WTC11 (cell line): ENCODE data around the gene TGM2. TPM values are rescaled to one million over a fixed set of nuclear protein-coding genes. Genes with fewer than 3 reads are reported as not detected.

ENCODE experiments used
- ATAC-seq: fragments of 200-7000 bp; cut with Tn5 transposase; 2 replicates; pipeline ENCODE4 v1.10.0; 2021; ENCODE audit warnings: mild to moderate bottlenecking, moderate library complexity
- CTCF ChIA-PET: fragments of 300-600 bp; sonication (Branson Sonifier 250); formaldehyde crosslinking; loops from one replicate; lab custom pipeline; 2021; ENCODE audit warnings: antibody characterized with exemption; lab: Charles Lee
- POLR2A ChIA-PET: fragments of 350-600 bp; sonication (Branson Sonifier 250); formaldehyde crosslinking; loops from one replicate; lab custom pipeline; 2021; ENCODE audit warnings: antibody characterized with exemption; lab: Charles Lee
- DNase-seq: peaks from one replicate; pipeline ENCODE4 v3.0.0; 2021; ENCODE audit warnings: low spot score
- H3K27ac Mint-ChIP-seq: 2 replicates; pipeline ENCODE4 v1.8.0; 2021; ENCODE audit warnings: mixed read lengths
- H3K27me3 Mint-ChIP-seq: 2 replicates; pipeline ENCODE4 v1.8.0; 2021; ENCODE audit warnings: low read depth, mild to moderate bottlenecking, moderate library complexity, mixed read lengths
- H3K36me3 Mint-ChIP-seq: 2 replicates; pipeline ENCODE4 v1.8.0; 2021; ENCODE audit warnings: mixed read lengths
- H3K4me1 Mint-ChIP-seq: 2 replicates; pipeline ENCODE4 v1.8.0; 2022; ENCODE audit warnings: mixed read lengths
- H3K4me3 Mint-ChIP-seq: 2 replicates; pipeline ENCODE4 v1.8.0; 2021; ENCODE audit warnings: mild to moderate bottlenecking, moderate library complexity, mixed read lengths
- H3K9me3 Mint-ChIP-seq: 2 replicates; pipeline ENCODE4 v1.8.0; 2021; ENCODE audit warnings: mixed read lengths
- CBFB ChIP-seq: sonication (generic); formaldehyde crosslinking; IDR thresholded peaks from 2 replicates; pipeline ENCODE4 v1.8.1; 2022; ENCODE audit warnings: mild to moderate bottlenecking, low read depth, missing genetic modification reagents
- E2F5 ChIP-seq: sonication (generic); formaldehyde crosslinking; IDR thresholded peaks from 2 replicates; pipeline ENCODE4 v1.8.1; 2022; ENCODE audit warnings: mild to moderate bottlenecking, moderate library complexity, missing genetic modification reagents
- ELF4 ChIP-seq: sonication (generic); formaldehyde crosslinking; IDR thresholded peaks from 2 replicates; pipeline ENCODE4 v1.8.1; 2022; ENCODE audit warnings: low read depth, mild to moderate bottlenecking, moderate library complexity, missing genetic modification reagents
- FOXK1 ChIP-seq: sonication (generic); formaldehyde crosslinking; IDR thresholded peaks from 2 replicates; pipeline ENCODE4 v1.8.0; 2022; ENCODE audit warnings: mild to moderate bottlenecking, moderate library complexity, missing genetic modification reagents
- FOXP1 ChIP-seq: sonication (generic); formaldehyde crosslinking; IDR thresholded peaks from 2 replicates; pipeline ENCODE4 v1.8.0; 2022; ENCODE audit warnings: missing genetic modification reagents, mild to moderate bottlenecking, moderate library complexity, borderline replicate concordance
- GRHL2 ChIP-seq: fragments of 250-450 bp; sonication (Bioruptor Pico); IDR thresholded peaks from 2 replicates; pipeline ENCODE4 v1.8.0; 2022; ENCODE audit warnings: mild to moderate bottlenecking, moderate library complexity; ENCODE audit not compliant: insufficient replicate concordance, severe bottlenecking
- HMGXB4 ChIP-seq: sonication (generic); formaldehyde crosslinking; IDR thresholded peaks from 2 replicates; pipeline ENCODE4 v1.8.1; 2023; ENCODE audit warnings: mild to moderate bottlenecking, moderate library complexity, missing genetic modification reagents
- IRF2 ChIP-seq: sonication (generic); formaldehyde crosslinking; IDR thresholded peaks from 2 replicates; pipeline ENCODE4 v1.8.0; 2022; ENCODE audit warnings: low read depth, missing genetic modification reagents, borderline replicate concordance
- JUN ChIP-seq: sonication (generic); formaldehyde crosslinking; IDR thresholded peaks from 2 replicates; pipeline ENCODE4 v1.8.0; 2023; ENCODE audit warnings: mild to moderate bottlenecking, missing genetic modification reagents
- NFYB ChIP-seq: sonication (generic); formaldehyde crosslinking; conservative IDR thresholded peaks from 2 replicates; pipeline ENCODE4 v1.8.0; 2022; ENCODE audit warnings: low read depth, missing genetic modification reagents
- PRRX2 ChIP-seq: fragments of 250-450 bp; sonication (Bioruptor Pico); IDR thresholded peaks from 2 replicates; pipeline ENCODE4 v1.8.0; 2021; ENCODE audit warnings: mild to moderate bottlenecking
- RELA ChIP-seq: sonication (generic); formaldehyde crosslinking; IDR thresholded peaks from 2 replicates; pipeline ENCODE4 v1.8.1; 2022; ENCODE audit warnings: missing genetic modification reagents, mild to moderate bottlenecking, borderline replicate concordance
- RORB ChIP-seq: fragments of 250-450 bp; sonication (Bioruptor Pico); IDR thresholded peaks from 2 replicates; pipeline ENCODE4 v1.9.0; 2021; ENCODE audit warnings: mild to moderate bottlenecking
- SMAD4 ChIP-seq: sonication (generic); formaldehyde crosslinking; IDR thresholded peaks from 2 replicates; pipeline ENCODE4 v1.8.0; 2022; ENCODE audit warnings: mild to moderate bottlenecking, missing genetic modification reagents
- TEAD1 ChIP-seq: sonication (generic); formaldehyde crosslinking; IDR thresholded peaks from 2 replicates; pipeline ENCODE4 v1.8.0; 2022; ENCODE audit warnings: mild to moderate bottlenecking, missing genetic modification reagents
- TP53 ChIP-seq: sonication (generic); formaldehyde crosslinking; IDR thresholded peaks from 2 replicates; pipeline ENCODE4 v1.8.1; 2023; ENCODE audit warnings: mild to moderate bottlenecking, missing genetic modification reagents
- ZNF317 ChIP-seq: sonication (generic); formaldehyde crosslinking; IDR thresholded peaks from 2 replicates; pipeline ENCODE4 v1.8.1; 2023; ENCODE audit warnings: low read depth, mild to moderate bottlenecking, moderate library complexity, missing genetic modification reagents, borderline replicate concordance
- ZNF396 ChIP-seq: fragments of 250-450 bp; sonication (Bioruptor Pico); IDR thresholded peaks from 2 replicates; pipeline ENCODE4 v1.8.0; 2021; ENCODE audit warnings: mild to moderate bottlenecking, moderate library complexity, borderline replicate concordance
- ZNF423 ChIP-seq: fragments of 250-450 bp; sonication (Bioruptor Pico); IDR thresholded peaks from 2 replicates; pipeline ENCODE4 v2.1.2; 2022; ENCODE audit warnings: mild to moderate bottlenecking, moderate library complexity
- ZNF512 ChIP-seq: sonication (generic); formaldehyde crosslinking; IDR thresholded peaks from 2 replicates; pipeline ENCODE4 v1.8.1; 2022; ENCODE audit warnings: missing genetic modification reagents, borderline replicate concordance
- total RNA-seq: library from RNA; stranded (reverse); gene quantifications from 3 replicates; pipeline ENCODE4 v1.2.3, GENCODE V29; 2021
- TF ChIP-seq, protein P1 (sequence below): sonication (generic); formaldehyde crosslinking; IDR thresholded peaks from 2 replicates; pipeline ENCODE4 v1.8.0; 2022; ENCODE audit warnings: mild to moderate bottlenecking, missing genetic modification reagents
- TF ChIP-seq, protein P2 (sequence below): fragments of 250-450 bp; sonication (Bioruptor Pico); IDR thresholded peaks from 2 replicates; pipeline ENCODE4 v1.9.0; 2021; ENCODE audit warnings: mild to moderate bottlenecking

TGM2 gene
- total RNA-seq, 1 experiment from 2014 or later, result 1.5 TPM

GRCh38 chr20:38193586-38194105 is 28.6 kb upstream of the TGM2 start (continued):
- TF ChIP-seq RORB (CRISPR knock-in tag) (no peak), FOXP1 (no peak), NFYB (CRISPR knock-in tag) (no peak)

GRCh38 chr20:38192323-38192885 is 27.3 kb upstream of the TGM2 start:
- Mint-ChIP-seq H3K27me3 (no peaks in the 10 kb centered on the region), H3K4me3 (no peak overlapping the region), H3K27ac (no peak overlapping the region), H3K4me1 (peaks cover 7% of the 10 kb centered on the region; the same call in 1 of the 2 replicates), H3K9me3 (peaks cover 10% of the 10 kb centered on the region), H3K36me3 (peaks cover 6% of the 10 kb centered on the region)
- ChIA-PET POLR2A (no interaction called here), CTCF (interaction anchor here (1.8 kb wide), 1 partner anchor 119 kb away, joined by 4 read pairs; no protein-coding TSS in a partner anchor)
- no peak for TF ChIP-seq IRF2
- no peak for TF ChIP-seq PRRX2
- no peak for TF ChIP-seq HMGXB4
- TF ChIP-seq JUN (CRISPR knock-in tag), result no peak
- TF ChIP-seq, protein P1, sequence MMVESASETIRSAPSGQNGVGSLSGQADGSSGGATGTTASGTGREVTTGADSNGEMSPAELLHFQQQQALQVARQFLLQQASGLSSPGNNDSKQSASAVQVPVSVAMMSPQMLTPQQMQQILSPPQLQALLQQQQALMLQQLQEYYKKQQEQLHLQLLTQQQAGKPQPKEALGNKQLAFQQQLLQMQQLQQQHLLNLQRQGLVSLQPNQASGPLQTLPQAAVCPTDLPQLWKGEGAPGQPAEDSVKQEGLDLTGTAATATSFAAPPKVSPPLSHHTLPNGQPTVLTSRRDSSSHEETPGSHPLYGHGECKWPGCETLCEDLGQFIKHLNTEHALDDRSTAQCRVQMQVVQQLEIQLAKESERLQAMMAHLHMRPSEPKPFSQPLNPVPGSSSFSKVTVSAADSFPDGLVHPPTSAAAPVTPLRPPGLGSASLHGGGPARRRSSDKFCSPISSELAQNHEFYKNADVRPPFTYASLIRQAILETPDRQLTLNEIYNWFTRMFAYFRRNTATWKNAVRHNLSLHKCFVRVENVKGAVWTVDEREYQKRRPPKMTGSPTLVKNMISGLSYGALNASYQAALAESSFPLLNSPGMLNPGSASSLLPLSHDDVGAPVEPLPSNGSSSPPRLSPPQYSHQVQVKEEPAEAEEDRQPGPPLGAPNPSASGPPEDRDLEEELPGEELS (CRISPR knock-in tag), result no peak
- TF ChIP-seq ZNF512 (CRISPR knock-in tag), result no peak
- TF ChIP-seq E2F5 (CRISPR knock-in tag), result no peak
- TF ChIP-seq TEAD1 (CRISPR knock-in tag), result no peak
- no peak for TF ChIP-seq RELA (CRISPR knock-in tag)
- TF ChIP-seq ELF4 (CRISPR knock-in tag), result no peak
- TF ChIP-seq SMAD4 (CRISPR knock-in tag), result no peak
- TF ChIP-seq ZNF317 (CRISPR knock-in tag), result no peak
- ATAC-seq, result no peak
- no peak for DNase-seq

GRCh38 chr20:38191654-38192053 is 26.6 kb upstream of the TGM2 start:
- Mint-ChIP-seq H3K4me3 (no peak overlapping the region), H3K27me3 (no peaks in the 10 kb centered on the region), H3K4me1 (0 out of 2 replicates have a peak, but pooled peaks cover 3% of the 10 kb centered on the region), H3K36me3 (peaks cover 6% of the 10 kb centered on the region), H3K9me3 (peaks cover 10% of the 10 kb centered on the region), H3K27ac (no peak overlapping the region)
- ChIA-PET CTCF (interaction anchor here (1.1 to 1.8 kb wide), 2 partner anchors 16 to 118 kb away, joined by 4 read pairs; no protein-coding TSS in a partner anchor), POLR2A (no interaction called here)
- no peak for DNase-seq
- no peak for ATAC-seq
- TF ChIP-seq ZNF396, result no peak
- TF ChIP-seq FOXK1 (CRISPR knock-in tag), result no peak
- no peak for TF ChIP-seq ZNF423 (CRISPR knock-in tag)
- no peak for TF ChIP-seq CBFB (CRISPR knock-in tag)
- TF ChIP-seq GRHL2 (CRISPR knock-in tag), result no peak
- TF ChIP-seq, protein P2, sequence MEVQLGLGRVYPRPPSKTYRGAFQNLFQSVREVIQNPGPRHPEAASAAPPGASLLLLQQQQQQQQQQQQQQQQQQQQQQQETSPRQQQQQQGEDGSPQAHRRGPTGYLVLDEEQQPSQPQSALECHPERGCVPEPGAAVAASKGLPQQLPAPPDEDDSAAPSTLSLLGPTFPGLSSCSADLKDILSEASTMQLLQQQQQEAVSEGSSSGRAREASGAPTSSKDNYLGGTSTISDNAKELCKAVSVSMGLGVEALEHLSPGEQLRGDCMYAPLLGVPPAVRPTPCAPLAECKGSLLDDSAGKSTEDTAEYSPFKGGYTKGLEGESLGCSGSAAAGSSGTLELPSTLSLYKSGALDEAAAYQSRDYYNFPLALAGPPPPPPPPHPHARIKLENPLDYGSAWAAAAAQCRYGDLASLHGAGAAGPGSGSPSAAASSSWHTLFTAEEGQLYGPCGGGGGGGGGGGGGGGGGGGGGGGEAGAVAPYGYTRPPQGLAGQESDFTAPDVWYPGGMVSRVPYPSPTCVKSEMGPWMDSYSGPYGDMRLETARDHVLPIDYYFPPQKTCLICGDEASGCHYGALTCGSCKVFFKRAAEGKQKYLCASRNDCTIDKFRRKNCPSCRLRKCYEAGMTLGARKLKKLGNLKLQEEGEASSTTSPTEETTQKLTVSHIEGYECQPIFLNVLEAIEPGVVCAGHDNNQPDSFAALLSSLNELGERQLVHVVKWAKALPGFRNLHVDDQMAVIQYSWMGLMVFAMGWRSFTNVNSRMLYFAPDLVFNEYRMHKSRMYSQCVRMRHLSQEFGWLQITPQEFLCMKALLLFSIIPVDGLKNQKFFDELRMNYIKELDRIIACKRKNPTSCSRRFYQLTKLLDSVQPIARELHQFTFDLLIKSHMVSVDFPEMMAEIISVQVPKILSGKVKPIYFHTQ (CRISPR knock-in tag), result no peak
- TF ChIP-seq TP53 (CRISPR knock-in tag), result no peak
